ENCODE data around the gene ROBO1. TPM values are rescaled to one million over a fixed set of nuclear protein-coding genes. Genes with fewer than 3 reads are reported as not detected.

The ROBO1 gene
- total RNA-seq, 2 experiments from 2014 or later: 0.36 to 0.69 TPM

- Histone ChIP-seq H3K27ac (ENCODE audit: low read depth in 1 of 2, low read length in 2 of 2) (no peak overlapping the region), H3K27me3 (ENCODE audit: control insufficient read depth in 1 of 2, insufficient read depth in 2 of 2, low read length in 2 of 2) (no peaks in the 10 kb centered on the region), H3K9me3 (ENCODE audit: control insufficient read depth in 1 of 2, insufficient read depth in 1 of 2, low read length in 2 of 2) (peaks cover 0 to 6% of the 10 kb centered on the region in 2 experiments), H3K4me1 (ENCODE audit: insufficient read depth, low read length) (no peaks in the 10 kb centered on the region), H3K36me3 (ENCODE audit: insufficient read depth, low read length) (no peaks in the 10 kb centered on the region), H3K4me3 (ENCODE audit: low read length) (no peak overlapping the region)
- no peaks in the 10 kb centered on the region for H3K4me1 Mint-ChIP-seq (ENCODE audit: low read depth)
- DNase-seq: no peak
- no peak for TF ChIP-seq CTCF (IDR thresholded peaks at IDR 0.05)
- CTCF ChIA-PET: no interaction called here
- ATAC-seq (ENCODE audit: poor library complexity): no peak
- H3K9me3 Mint-ChIP-seq: peaks cover 14% of the 10 kb centered on the region
- POLR2A ChIA-PET: no interaction called here
- no peaks in the 10 kb centered on the region for H3K27me3 Mint-ChIP-seq
- no peak overlapping the region for H3K27ac Mint-ChIP-seq
- H3K4me3 Mint-ChIP-seq: no peak overlapping the region
- no peaks in the 10 kb centered on the region for H3K36me3 Mint-ChIP-seq (ENCODE audit: low read depth)
- intact Hi-C loops (cut with DNase I, micrococcal nuclease): no loop called here
These were observed 517.1 kb downstream of the ROBO1 start for GRCh38 chr3:79250746-79251145.

GRCh38 chr3:79249701-79250100, 518.1 kb downstream of the ROBO1 start:
- Mint-ChIP-seq H3K27ac (no peak overlapping the region), H3K9me3 (peaks cover 9% of the 10 kb centered on the region), H3K4me3 (no peak overlapping the region), H3K4me1 (ENCODE audit: low read depth) (no peaks in the 10 kb centered on the region), H3K27me3 (no peaks in the 10 kb centered on the region), H3K36me3 (ENCODE audit: low read depth) (no peaks in the 10 kb centered on the region)
- ATAC-seq (ENCODE audit: poor library complexity): no peak
- Histone ChIP-seq H3K27me3 (ENCODE audit: control insufficient read depth in 1 of 2, insufficient read depth in 2 of 2, low read length in 2 of 2) (no peaks in the 10 kb centered on the region), H3K4me1 (ENCODE audit: insufficient read depth, low read length) (no peaks in the 10 kb centered on the region), H3K4me3 (ENCODE audit: low read length) (no peak overlapping the region), H3K27ac (ENCODE audit: low read depth in 1 of 2, low read length in 2 of 2) (no peak overlapping the region), H3K9me3 (ENCODE audit: control insufficient read depth in 1 of 2, insufficient read depth in 1 of 2, low read length in 2 of 2) (peaks cover 0 to 6% of the 10 kb centered on the region in 2 experiments), H3K36me3 (ENCODE audit: insufficient read depth, low read length) (no peaks in the 10 kb centered on the region)
- intact Hi-C loops (cut with DNase I, micrococcal nuclease): no loop called here
- ChIA-PET CTCF (no interaction called here), POLR2A (no interaction called here)
- no peak for TF ChIP-seq CTCF (IDR thresholded peaks at IDR 0.05)
- DNase-seq: no peak

- ATAC-seq (ENCODE audit: poor library complexity) (no peak), DNase-seq (no peak)
- CTCF ChIA-PET: no interaction called here
- intact Hi-C loops (cut with DNase I, micrococcal nuclease): no loop called here
- no peaks in the 10 kb centered on the region for H3K4me1 Mint-ChIP-seq (ENCODE audit: low read depth)
- POLR2A ChIA-PET: no interaction called here
- no peaks in the 10 kb centered on the region for H3K27me3 ChIP-seq (ENCODE audit: control insufficient read depth in 1 of 2, insufficient read depth in 2 of 2, low read length in 2 of 2)
- no peak overlapping the region for H3K4me3 ChIP-seq (ENCODE audit: low read length)
- H3K36me3 Mint-ChIP-seq (ENCODE audit: low read depth): no peaks in the 10 kb centered on the region
- H3K27ac Mint-ChIP-seq: no peak overlapping the region
- no peak overlapping the region for H3K4me3 Mint-ChIP-seq
- peaks cover 0 to 6% of the 10 kb centered on the region in 2 experiments for H3K9me3 ChIP-seq (ENCODE audit: control insufficient read depth in 1 of 2, insufficient read depth in 1 of 2, low read length in 2 of 2)
- H3K27me3 Mint-ChIP-seq: no peaks in the 10 kb centered on the region
- no peak overlapping the region for H3K27ac ChIP-seq (ENCODE audit: low read depth in 1 of 2, low read length in 2 of 2)
- no peak for TF ChIP-seq CTCF (IDR thresholded peaks at IDR 0.05)
- H3K36me3 ChIP-seq (ENCODE audit: insufficient read depth, low read length): no peaks in the 10 kb centered on the region
- no peaks in the 10 kb centered on the region for H3K4me1 ChIP-seq (ENCODE audit: insufficient read depth, low read length)
- peaks cover 8% of the 10 kb centered on the region for H3K9me3 Mint-ChIP-seq
These were observed 520.1 kb downstream of the ROBO1 start for GRCh38 chr3:79247725-79248043.

Measured in CD4-positive, alpha-beta T cell (primary cell).